Gastroesophageal sphincter (tissue), 4 donors: Measurements from ENCODE around the gene ADAM30. TPM values are rescaled to one million over a fixed set of nuclear protein-coding genes. Genes with fewer than 3 reads are reported as not detected.
"Not testable (repeated sequence)": the region's sequence is repeated elsewhere in the genome, so short reads cannot be mapped to it uniquely, and the experiment has no call there.

ENCODE experiments used
- ATAC-seq: fragments of 150-250 bp; one replicate; pipeline ENCODE4 v1.9.1; 2016; ENCODE audit warnings: mild to moderate bottlenecking, moderate library complexity
- H3K27ac ChIP-seq, 4 donors: fragments of 200-600 bp; sonication (generic) in 3 of 4; 1 replicate in 3 of 4; 2 replicates in 1 of 4; pipeline ENCODE4 v1.5.1; 2016 to 2019
- H3K27me3 ChIP-seq: fragments of 200-600 bp; sonication (generic); one replicate; pipeline ENCODE4 v1.5.1; 2019
- H3K36me3 ChIP-seq, 2 donors: fragments of 200-600 bp; sonication (generic); one replicate each; pipeline ENCODE4 v1.5.1; 2019; ENCODE audit warnings: control low read depth in 1 of 2
- H3K4me1 ChIP-seq, 3 donors: fragments of 200-600 bp; sonication (generic); 1 replicate in 2 of 3; 2 replicates in 1 of 3; pipeline ENCODE4 v1.5.1; 2016 to 2019; ENCODE audit warnings: control low read depth in 2 of 3
- H3K4me3 ChIP-seq, 2 donors: fragments of 200-600 bp; sonication (generic); one replicate each; pipeline ENCODE4 v1.5.1; 2019; ENCODE audit warnings: mild to moderate bottlenecking in 1 of 2, moderate library complexity in 1 of 2
- H3K9me3 ChIP-seq, 3 donors: fragments of 200-600 bp; sonication (generic); one replicate each; pipeline ENCODE4 v1.5.1; 2017 to 2019; ENCODE audit warnings: control low read depth in 2 of 3
- CTCF ChIP-seq, 4 experiments: fragments of 200-600 bp in 2 of 4; fragments of 450-650 bp in 2 of 4; sonication (generic) in 1 of 4; IDR thresholded peaks; one replicate each; pipeline ENCODE4 v1.5.1; 2017 to 2019; ENCODE audit warnings: antibody characterized with exemption in 4 of 4, mild to moderate bottlenecking in 2 of 4, moderate library complexity in 2 of 4
- EP300 ChIP-seq: sonication (generic); formaldehyde crosslinking; IDR thresholded peaks from one replicate; pipeline ENCODE4 v1.6.1; 2017; ENCODE audit warnings: antibody characterized with exemption, mild to moderate bottlenecking
- POLR2A ChIP-seq, 2 donors: fragments of 450-650 bp; IDR thresholded peaks; one replicate each; pipeline ENCODE4 v1.6.1; 2017; ENCODE audit warnings: antibody characterized with exemption in 2 of 2, mild to moderate bottlenecking in 2 of 2, moderate library complexity in 1 of 2
- POLR2AphosphoS5 ChIP-seq: sonication (generic); formaldehyde crosslinking; IDR thresholded peaks from one replicate; pipeline ENCODE4 v1.6.1; 2017; ENCODE audit warnings: antibody characterized with exemption
- WGBS, 2 donors: methylation state at CpG; one replicate each; pipeline ENCODE4 v1.1.5; 2018; ENCODE audit warnings: low coverage in 1 of 2; 5-methylcytosine and 5-hydroxymethylcytosine counted together
- total RNA-seq, 4 donors: library from RNA; depleted of rRNA; stranded (reverse); fragments of >200 nt; gene quantifications; one replicate each; pipeline ENCODE4 v1.1.0, GENCODE V29; 2016

Gene ADAM30
- total RNA-seq, 4 donors from 2014 or later: not detected

GRCh38 chr1:119866451-119866850 lies 29.9 kb downstream of the ADAM30 start:
- no peak for TF ChIP-seq POLR2A (IDR thresholded peaks at IDR 0.05)
- no peak for TF ChIP-seq CTCF (IDR thresholded peaks at IDR 0.05)
- no peak for TF ChIP-seq POLR2AphosphoS5
- no peak for TF ChIP-seq EP300
- peaks cover 0 to 9% (median 0%) of the 10 kb centered on the region in 3 donors for H3K4me1 ChIP-seq
- no peaks in the 10 kb centered on the region for H3K36me3 ChIP-seq
- no peak for ATAC-seq
- WGBS, 2 donors: 40 to 41% methylated on average over 1 to 3 of the region's 3 CpGs
- H3K4me3 ChIP-seq: no peak overlapping the region
- H3K27me3 ChIP-seq: no peaks in the 10 kb centered on the region
- no peak overlapping the region for H3K27ac ChIP-seq
- H3K9me3 ChIP-seq: no peaks in the 10 kb centered on the region

- ATAC-seq: no peak
- Histone ChIP-seq H3K36me3 (no peaks in the 10 kb centered on the region), H3K9me3 (no peaks in the 10 kb centered on the region), H3K27ac (no peak overlapping the region), H3K4me3 (no peak overlapping the region), H3K27me3 (no peaks in the 10 kb centered on the region), H3K4me1 (peaks cover 0 to under 1% (median 0%) of the 10 kb centered on the region in 3 donors)
- TF ChIP-seq CTCF (IDR thresholded peaks at IDR 0.05) (no peak), POLR2A (IDR thresholded peaks at IDR 0.05) (no peak), EP300 (no peak), POLR2AphosphoS5 (no peak)
- WGBS, 2 donors: 42 to 58% methylated on average over 4 of the region's 4 CpGs
Measured at GRCh38 chr1:119865627-119866026, 30.7 kb downstream of the ADAM30 start.

- H3K36me3 ChIP-seq: no peaks in the 10 kb centered on the region
- H3K9me3 ChIP-seq: no peaks in the 10 kb centered on the region
- no peak for ATAC-seq
- H3K27me3 ChIP-seq: no peaks in the 10 kb centered on the region
- H3K4me3 ChIP-seq: no peak overlapping the region
- H3K27ac ChIP-seq: no peak overlapping the region
- H3K4me1 ChIP-seq: no peaks in the 10 kb centered on the region
- TF ChIP-seq POLR2AphosphoS5: no peak
- TF ChIP-seq EP300: no peak
- no peak for TF ChIP-seq POLR2A (IDR thresholded peaks at IDR 0.05)
- no peak for TF ChIP-seq CTCF (IDR thresholded peaks at IDR 0.05)
Measured at GRCh38 chr1:119862276-119862675, 34.0 kb downstream of the ADAM30 start.

- H3K27ac ChIP-seq: no peak overlapping the region
- H3K9me3 ChIP-seq: no peaks in the 10 kb centered on the region
- no peak for ATAC-seq
- TF ChIP-seq EP300 (no peak), POLR2AphosphoS5 (no peak), CTCF (IDR thresholded peaks at IDR 0.05) (no peak), POLR2A (IDR thresholded peaks at IDR 0.05) (no peak)
- H3K27me3 ChIP-seq: no peaks in the 10 kb centered on the region
- H3K36me3 ChIP-seq: no peaks in the 10 kb centered on the region
- no peaks in the 10 kb centered on the region for H3K4me1 ChIP-seq
- WGBS, 2 donors: 86 to 97% methylated on average over 2 of the region's 2 CpGs
- no peak overlapping the region for H3K4me3 ChIP-seq
Measured at GRCh38 chr1:119861547-119861946, 34.8 kb downstream of the ADAM30 start.

GRCh38 chr1:119859647-119860046 lies 36.7 kb downstream of the ADAM30 start:
- Histone ChIP-seq H3K27ac (no peak overlapping the region), H3K9me3 (no peaks in the 10 kb centered on the region), H3K4me1 (no peaks in the 10 kb centered on the region), H3K4me3 (no peak overlapping the region), H3K36me3 (no peaks in the 10 kb centered on the region), H3K27me3 (no peaks in the 10 kb centered on the region)
- no peak for ATAC-seq
- 55 to 63% methylated on average over 3 to 4 of the region's 4 CpGs for WGBS, 2 donors
- TF ChIP-seq POLR2A (IDR thresholded peaks at IDR 0.05): no peak
- no peak for TF ChIP-seq EP300
- TF ChIP-seq POLR2AphosphoS5: no peak
- TF ChIP-seq CTCF (IDR thresholded peaks at IDR 0.05): no peak

GRCh38 chr1:119858556-119859214 lies 37.6 kb downstream of the ADAM30 start:
- not testable (repeated sequence) for H3K4me1 ChIP-seq, ATAC-seq, H3K27ac ChIP-seq, H3K36me3 ChIP-seq, H3K9me3 ChIP-seq, H3K4me3 ChIP-seq, H3K27me3 ChIP-seq
- 53% methylated on average over 3 of the region's 4 CpGs; no CpG with 5 or more reads in 1 of the 2 donors for WGBS, 2 donors
